Measurements from ENCODE around the gene TADA3.

Gene TADA3

DNA sequence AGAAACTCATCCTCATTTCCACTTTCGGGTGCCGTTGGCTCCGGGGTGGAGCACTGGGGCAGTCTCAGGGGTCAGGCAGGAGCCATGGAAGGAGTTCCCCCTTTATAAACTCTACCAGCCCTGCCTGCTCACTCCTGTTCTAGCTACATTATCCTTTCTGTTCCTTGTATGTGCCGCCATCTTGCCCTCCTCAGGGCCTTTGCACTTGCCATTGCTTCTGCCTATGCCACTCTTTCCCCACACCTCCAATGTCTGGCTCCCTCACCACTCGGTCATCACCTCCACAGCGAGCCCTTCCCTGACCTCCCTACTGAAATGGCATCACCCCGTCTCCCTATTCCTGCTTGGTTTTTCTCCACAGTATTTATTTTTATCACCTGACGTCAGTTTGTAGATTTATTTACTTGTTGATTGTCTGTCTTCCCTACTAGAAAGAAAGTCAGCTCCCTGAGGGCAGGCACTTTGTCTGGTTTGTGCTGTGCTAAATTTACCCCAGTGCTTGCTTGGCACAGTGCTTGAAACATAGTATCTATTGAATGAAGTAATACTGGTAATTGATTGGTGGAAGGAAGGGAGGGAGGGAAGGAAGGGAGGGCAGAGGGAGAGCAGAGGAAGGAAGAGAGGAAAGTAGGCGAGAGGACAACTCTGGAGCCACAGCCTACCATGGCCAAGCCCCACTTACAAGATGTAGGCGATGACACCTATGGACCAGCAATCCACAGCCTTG lies 31.3 kb downstream of the TADA3 start:
- no peak for DNase-seq (ENCODE audit: low spot score)

DNA sequence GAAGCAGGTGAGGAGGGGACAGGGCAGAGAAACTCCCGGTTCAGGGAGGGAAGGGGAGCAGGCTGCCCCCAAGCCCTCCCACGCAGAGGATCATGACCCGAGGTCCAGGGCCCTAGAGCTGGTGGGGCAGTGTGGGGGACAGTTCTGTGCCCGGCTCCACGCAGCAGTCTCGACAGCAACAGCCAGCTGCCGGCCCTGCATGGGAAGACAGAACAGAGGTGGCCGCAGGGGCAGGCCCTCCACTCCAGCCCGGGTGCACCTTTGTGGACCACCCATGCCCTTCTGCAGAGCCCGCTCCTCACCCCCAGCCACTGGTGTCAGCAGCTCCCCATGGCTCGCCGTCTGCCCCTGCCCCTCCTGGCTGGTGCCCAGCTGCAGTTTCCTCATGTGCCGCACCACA lies 34.8 kb downstream of the TADA3 start:
- no peak for DNase-seq (ENCODE audit: low spot score)

DNA sequence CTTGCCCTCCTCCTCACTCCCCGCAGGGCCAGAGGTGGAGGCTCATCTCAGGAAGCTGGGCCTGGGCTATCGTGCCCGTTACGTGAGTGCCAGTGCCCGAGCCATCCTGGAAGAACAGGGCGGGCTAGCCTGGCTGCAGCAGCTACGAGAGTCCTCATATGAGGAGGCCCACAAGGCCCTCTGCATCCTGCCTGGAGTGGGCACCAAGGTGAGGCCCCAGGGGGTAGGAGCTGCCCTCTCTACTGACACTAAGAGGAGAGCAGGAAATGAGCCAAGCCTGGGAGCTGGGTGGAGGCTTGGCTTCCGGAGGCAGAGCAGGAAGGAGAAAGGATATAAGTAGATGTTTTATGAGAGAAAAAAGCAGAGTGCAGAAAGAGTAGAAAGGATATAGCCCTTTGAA lies 37.6 kb downstream of the TADA3 start:
- DNase-seq (ENCODE audit: low spot score), result no peak

DNA sequence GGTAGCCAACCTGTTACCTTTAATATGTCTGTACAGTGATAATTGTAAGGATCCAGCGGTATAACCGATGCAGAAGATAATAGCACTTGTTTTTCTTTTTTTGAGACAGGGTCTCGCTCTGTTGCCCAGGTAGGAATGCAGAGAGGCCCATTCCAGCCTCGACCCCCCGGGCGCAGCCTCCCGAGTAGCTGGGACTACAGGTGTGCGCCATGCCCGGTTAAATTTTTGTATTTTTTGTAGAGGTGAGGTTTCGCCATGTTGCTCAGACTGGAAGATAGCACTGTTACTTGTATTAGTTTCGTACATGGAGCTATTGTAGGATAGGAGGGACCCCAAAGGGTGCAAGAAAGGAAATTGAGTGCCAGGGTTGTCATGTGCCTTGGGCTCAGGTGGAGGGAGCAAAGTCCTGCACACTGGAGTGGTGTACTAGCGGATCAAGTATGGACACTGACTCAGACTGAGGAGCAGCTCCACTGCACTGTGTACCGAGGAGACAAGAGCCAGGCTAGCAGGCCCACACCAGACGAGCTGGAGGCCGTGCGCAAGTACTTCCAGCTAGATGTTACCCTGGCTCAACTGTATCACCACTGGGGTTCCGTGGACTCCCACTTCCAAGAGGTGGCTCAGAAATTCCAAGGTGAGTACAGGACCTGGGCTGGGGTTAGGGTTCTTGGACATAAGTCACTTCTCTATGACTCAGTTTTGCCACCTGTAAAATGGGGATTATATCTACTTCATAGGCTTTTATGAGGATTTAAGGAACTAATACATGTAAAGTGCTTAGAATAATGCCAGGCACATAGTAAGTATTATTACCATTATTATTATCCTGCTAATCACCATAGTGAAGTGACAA lies 41.5 kb downstream of the TADA3 start:
- DNase-seq (ENCODE audit: low spot score), result no peak

DNA sequence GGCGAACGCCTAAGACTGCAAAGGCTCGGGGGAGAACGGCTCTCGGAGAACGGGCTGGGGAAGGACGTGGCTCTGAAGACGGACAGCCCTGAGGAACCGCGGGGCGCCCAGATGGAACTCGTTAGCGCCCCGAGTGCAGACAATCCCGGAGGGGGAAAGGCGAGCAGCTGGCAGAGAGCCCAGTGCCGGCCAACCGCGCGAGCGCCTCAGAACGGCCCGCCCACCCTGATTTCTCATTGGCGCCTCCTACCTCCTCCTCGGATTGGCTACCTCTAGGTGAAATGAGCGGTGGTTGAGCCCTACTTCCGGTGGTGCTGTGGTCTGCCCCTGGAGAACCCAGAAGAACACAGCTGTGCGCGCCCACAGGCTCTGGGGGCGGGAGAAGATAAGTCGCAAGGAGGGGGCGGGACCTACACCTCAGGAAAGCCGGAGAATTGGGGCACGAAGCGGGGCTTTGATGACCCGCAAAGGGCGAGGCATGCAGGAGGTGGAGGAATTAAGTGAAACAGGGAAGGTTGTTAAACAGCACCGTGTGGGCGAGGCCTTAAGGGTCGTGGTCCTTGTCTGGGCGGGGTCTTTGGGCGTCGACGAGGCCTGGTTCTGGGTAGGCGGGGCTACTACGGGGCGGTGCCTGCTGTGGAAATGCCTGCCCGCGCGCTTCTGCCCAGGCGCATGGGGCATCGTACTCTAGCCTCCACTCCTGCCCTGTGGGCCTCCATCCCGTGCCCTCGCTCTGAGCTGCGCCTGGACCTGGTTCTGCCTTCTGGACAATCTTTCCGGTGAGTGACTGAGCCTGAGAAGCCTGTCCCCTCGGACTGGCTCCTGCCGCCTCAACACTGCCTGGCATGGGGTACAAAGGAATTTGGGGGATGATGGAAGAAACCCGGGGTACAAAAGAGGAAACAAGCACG lies 42.4 kb downstream of the TADA3 start, which contains the start of gene OGG1:
Gene OGG1, plus strand, starts transcription at position 308 of the 911 bp plus-strand sequence. Its CDS starts 335 bp downstream, at position 643.
- peak; percentile 97 for DNase-seq (ENCODE audit: low spot score)

DNA sequence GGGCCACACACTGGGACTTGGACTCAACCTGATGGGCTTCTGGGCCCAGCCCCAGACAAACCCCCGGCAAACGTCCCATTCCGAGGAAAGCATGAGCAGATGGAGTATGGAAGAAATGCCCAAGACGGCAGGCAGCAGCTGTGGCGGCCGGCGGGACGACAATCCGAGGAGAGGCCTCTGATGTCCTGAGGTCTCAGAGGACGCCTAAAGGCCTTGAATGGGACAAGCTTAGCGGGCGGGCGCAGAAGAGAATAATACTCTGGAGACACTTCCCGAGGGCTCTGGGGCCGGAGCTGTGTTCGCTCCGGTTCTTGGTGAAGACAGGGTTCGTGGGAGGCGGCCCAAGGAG lies 43.0 kb downstream of the TADA3 start:
- no peak for DNase-seq (ENCODE audit: low spot score)

DNA sequence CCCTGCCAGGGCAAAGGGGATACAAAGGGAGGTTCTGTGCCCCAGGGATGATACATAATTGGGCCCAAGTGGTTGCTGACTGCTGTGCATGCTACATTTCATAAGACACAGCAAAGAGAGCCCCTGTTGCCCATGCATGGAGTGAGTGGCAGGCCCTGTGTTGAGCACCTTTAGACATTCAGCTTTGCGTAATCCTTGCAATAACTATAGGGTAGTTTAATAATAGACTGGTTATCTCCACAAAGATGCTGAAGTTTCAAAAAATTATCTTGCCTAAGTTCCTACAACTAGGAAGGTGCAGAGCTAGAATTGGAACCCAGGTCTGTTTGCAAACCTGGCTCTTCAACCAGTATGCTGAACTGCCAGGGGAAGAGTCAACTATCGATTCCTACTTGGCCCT lies 44.2 kb downstream of the TADA3 start:
- DNase-seq (ENCODE audit: low spot score), result no peak

DNA sequence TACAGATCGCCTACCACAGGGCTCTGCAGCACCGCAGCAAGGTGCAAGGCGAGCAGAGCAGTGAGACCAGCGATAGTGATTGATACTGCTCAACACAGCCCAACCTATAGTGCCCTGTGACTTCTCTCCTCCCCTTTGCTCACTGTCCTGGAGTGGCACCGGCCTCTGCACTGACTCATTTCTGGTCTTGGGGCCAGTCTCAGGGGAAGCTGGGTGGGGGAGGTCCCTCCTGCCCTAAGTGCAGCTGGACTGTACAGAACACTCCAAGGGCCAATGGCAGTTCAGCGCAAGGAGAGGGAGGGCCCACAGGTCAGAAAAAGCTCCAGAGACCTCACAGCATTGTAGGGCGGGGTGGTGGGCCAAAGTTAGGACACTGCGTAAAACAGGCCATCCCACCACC lies 45.0 kb downstream of the TADA3 start:
- no peak for DNase-seq (ENCODE audit: low spot score)

DNA sequence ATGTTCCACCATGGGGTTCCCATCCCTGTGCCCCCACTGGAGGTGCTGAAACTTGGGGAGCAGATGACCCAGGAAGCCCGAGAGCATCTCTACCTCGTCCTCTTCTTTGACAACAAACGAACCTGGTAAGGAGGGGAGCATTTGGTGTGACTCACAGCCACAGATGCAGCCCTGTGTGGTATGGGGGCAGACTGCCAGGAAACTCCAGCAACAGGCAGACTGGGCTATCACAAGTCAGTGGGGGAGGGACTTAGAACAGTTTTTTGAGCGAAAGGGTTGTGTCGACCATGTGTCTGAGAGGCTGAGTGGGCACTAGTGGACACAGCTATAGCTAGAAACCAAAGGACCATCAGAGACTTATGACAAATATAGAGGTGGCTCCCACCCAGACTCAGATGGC lies 45.9 kb downstream of the TADA3 start:
- no peak for DNase-seq (ENCODE audit: low spot score)

DNA sequence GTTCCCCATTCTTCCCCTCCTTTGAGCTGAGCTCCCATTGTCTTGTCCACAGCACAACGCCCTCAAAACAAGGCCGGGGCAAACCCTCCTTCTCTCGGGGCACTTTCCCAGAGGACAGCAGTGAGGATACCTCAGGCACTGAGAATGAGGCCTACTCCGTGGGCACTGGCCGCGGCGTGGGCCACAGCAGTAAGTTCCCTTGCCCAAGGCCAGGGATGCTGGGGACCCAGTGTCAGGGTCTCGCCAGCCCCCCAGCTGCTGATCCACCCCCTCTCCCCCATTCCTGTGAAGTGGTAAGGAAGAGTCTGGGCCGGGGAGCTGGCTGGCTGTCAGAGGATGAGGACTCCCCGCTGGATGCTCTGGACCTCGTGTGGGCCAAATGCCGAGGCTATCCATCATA lies 46.8 kb downstream of the TADA3 start:
- DNase-seq (ENCODE audit: low spot score), result no peak

DNA sequence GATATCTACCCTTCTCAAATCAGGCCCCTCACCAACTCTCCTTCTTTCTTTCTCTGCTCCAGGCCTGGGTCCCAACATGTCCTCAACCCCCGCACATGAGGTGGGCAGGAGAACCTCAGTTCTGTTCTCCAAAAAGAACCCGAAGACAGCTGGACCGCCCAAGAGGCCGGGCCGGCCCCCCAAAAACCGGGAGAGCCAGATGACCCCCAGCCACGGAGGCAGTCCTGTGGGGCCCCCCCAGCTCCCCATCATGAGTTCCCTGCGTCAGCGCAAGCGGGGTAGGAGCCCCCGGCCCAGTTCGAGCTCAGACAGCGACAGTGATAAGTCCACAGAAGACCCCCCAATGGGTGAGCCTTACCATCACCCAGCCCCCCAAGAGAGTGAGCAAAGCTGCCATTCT lies 48.1 kb downstream of the TADA3 start:
- DNase-seq (ENCODE audit: low spot score), result no peak

DNA sequence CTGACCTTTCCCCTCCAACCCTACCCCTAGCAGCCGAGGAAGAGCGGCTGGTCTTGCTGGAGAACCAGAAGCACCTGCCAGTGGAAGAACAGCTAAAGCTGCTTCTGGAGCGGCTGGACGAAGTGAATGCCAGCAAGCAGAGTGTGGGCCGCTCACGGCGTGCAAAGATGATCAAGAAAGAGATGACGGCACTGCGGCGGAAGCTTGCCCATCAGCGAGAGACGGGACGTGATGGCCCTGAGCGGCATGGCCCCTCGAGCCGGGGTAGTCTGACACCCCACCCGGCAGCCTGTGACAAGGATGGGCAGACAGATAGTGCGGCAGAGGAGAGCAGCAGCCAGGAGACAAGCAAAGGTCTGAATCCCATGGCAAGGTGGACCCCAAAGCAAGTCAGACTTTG lies 48.7 kb downstream of the TADA3 start:
- DNase-seq (ENCODE audit: low spot score), result no peak

DNA sequence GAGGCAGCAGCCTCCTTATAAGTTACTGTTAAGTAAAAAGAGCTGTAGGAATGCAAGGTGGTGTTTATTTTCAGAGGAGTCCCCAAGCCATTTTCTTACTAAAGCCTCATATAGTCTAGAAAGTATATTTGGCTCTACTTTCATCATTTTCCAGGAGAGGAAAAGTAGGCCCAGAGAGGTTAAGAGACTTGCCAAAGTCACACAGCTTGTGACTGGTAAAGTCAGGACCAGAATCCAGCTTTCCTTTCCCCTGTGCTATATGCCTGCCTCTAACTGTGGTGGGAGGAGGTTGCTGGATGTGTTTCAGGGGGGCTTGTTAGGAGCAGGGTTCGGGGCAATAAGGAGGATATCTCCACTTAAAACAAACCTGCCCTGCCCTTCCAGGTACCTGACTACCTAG lies 49.7 kb downstream of the TADA3 start:
- DNase-seq (ENCODE audit: low spot score), result no peak

DNA sequence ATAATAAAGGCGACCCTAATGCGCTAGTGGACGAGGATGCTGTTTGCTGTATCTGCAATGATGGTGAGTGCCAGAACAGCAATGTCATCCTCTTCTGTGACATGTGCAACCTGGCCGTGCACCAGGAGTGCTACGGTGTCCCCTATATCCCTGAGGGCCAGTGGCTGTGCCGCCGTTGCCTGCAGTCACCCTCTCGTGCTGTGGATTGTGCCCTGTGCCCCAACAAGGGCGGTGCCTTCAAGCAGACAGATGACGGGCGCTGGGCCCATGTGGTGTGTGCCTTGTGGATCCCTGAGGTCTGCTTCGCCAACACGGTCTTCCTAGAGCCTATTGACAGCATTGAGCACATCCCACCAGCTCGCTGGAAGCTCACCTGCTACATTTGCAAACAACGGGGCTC lies 53.1 kb downstream of the TADA3 start:
- DNase-seq (ENCODE audit: low spot score), result no peak

DNA sequence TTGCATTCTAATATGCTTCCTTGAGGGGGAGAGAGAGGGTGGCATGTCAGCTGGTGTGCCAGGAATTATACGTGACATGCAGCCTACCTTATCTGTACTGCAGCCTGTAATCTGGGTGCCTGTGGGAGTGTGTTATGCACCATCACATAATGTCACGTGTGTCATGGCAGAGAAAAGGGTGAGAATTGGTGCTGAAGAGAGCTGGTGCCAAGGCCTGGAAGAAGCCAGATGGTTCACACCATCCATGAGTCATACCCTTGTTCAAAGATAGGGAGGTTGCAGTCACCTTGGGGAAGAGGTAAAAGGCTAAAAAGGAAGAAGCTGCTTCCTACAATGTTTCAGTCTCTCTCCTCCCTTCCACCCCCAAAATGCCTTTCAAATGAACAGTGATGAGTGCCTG lies 55.4 kb downstream of the TADA3 start:
- no peak for DNase-seq (ENCODE audit: low spot score)

DNA sequence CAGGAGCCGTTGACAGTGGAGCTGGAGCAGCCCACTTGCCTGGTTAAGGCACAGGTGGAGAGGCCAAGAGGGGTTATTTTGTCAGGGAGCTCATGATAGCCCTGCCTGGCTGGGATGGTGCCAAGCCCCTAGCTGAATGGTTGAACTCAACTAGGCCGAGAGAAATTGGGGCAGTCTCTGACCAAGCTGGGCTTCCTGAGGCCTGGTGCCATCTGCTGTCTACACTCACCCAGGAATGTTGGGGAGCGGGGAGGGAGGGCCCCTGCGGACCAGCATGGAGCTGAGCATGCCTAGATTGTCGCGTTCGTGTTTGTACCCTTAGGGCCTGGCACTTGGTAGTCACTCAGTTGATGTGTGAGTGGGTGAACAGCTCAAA lies 59.5 kb downstream of the TADA3 start:
- no peak for DNase-seq (ENCODE audit: low spot score)

DNA sequence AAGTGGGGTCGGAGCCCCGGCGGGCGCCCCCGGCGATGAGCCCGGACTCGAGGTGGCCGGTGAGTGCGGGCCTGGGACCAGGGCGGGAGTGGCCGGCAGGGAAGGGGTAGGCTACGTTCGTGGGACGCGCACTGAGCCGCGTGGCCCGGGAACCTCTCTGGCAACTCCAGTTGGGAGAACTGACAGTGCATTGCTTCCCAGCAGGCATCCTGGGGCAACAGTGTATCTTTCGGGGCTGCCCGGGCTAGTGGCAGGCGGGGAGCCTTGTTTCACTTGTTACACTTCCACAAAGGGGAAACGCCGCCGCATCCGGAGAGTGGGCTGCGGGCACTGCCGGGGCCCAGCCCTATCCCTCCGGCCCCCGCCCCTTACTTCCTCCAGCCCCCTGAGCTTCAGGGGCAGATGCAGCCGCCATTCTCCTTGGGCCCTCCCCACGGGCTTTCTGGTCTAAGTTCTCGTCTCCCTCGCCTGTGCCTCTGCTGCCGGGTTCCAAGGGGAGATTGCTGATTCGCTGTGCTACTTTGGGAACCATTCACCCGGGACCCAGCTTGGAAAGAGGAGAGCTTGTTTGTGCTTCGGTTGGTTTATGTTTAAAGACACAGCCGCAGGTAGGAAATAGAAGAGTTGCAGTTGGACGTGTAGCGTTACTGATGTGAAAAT lies 60.1 kb downstream of the TADA3 start:
- DNase-seq (ENCODE audit: low spot score), result peak; percentile 61

DNA sequence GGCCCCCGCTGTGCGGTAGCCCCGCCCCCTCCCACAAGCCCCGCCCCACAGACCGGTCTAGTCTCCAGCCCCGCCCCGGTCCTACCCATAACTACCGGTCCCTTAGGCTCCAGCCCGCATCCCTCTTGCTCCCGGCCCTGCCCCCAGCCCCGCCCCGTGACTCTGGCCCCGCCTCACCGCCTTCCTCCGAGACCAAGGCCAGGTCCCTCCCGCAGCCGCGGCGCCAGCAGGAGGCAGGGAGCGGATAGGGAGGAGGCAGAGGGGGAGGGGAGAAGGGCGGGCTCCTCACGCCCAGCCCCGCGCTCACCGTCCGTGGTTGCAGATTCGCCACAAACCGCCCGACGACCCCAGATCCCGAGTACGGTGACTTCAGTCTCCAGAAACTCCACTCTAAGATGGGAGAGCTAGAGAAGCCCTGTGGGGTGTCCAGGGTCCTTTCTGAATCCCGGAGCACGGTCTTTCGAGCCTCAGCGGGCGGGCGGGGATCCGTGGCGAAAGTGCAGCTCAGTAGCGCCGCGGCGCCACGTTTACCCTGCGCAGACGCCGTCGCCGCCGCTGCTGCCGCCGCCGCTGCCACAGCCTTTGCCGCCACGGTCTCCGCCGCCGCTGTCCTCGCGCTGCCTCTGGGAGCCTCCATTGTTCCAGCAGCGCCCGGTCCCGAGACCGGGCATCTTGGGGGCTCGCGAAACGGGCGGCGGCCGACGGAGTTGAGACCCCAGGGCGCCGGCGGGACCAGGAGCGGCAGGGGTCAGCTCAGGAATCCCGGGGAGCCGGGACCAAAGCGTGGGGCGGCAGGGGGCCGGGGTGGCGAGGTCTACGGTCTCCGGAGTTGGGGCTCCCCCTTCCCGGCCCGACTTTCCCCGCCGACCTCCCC lies 60.8 kb downstream of the TADA3 start, which contains the start of gene BRPF1:
Gene BRPF1, plus strand, starts transcription at position 530 of the 874 bp plus-strand sequence. CDS start 2,406 bp downstream, outside the sequence.
- DNase-seq (ENCODE audit: low spot score), result peak; percentile 99

DNA sequence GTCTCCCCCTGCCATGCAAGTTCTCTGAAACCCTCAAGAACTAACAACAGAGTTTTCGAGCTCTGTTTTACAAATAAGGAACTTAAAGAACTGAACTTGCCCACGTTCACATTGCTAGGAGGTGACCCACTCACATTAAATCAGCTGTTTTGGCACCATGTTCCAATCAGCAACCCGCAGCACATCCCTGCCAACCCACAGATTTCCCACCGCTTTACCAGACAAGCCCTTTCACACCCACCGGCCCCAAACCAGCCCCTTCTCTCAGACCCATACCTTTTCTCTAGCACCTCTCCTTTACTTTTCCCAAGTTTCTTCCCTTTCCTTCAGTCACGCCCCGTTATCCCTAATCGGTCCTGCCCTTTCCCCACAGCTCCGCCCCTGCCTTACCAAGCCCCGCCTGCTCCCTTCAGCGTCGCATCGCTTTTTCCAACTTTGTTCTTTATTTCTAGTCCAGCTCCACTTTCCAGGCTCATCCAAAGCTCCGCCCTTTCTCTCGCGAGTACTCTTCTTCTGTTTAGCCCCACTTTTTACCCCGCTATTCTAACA lies 61.5 kb downstream of the TADA3 start:
- DNase-seq (ENCODE audit: low spot score), result peak; percentile 82
